ENCODE results near the gene CCL13.

The CCL13 gene

GRCh38 chr17:34399725-34400124 is 43.4 kb downstream of the CCL13 start:
- Mint-ChIP-seq H3K4me3 (no peak overlapping the region), H3K4me1 (peaks cover 22% of the 10 kb centered on the region), H3K27me3 (peaks cover 39% of the 10 kb centered on the region), H3K27ac (no peak overlapping the region), H3K9me3 (no peaks in the 10 kb centered on the region), H3K36me3 (no peaks in the 10 kb centered on the region)
- CTCF ChIA-PET: interaction anchor here (0.6 to 2.9 kb wide), 3 partner anchors 17 to 228 kb away, joined by 3 to 15 read pairs (median 3); no protein-coding TSS in a partner anchor
- DNase-seq: no peak

- DNase-seq: no peak
- H3K36me3 Mint-ChIP-seq: no peaks in the 10 kb centered on the region
- CTCF ChIA-PET: interaction anchor here (1.2 to 2.9 kb wide), 2 partner anchors 20 to 39 kb away, joined by 3 to 15 read pairs; no protein-coding TSS in a partner anchor
- H3K4me3 Mint-ChIP-seq: no peak overlapping the region
- H3K9me3 Mint-ChIP-seq: no peaks in the 10 kb centered on the region
- peaks cover 36% of the 10 kb centered on the region for H3K27me3 Mint-ChIP-seq
- H3K4me1 Mint-ChIP-seq: peaks cover 22% of the 10 kb centered on the region
- H3K27ac Mint-ChIP-seq: no peak overlapping the region
Measured at GRCh38 chr17:34400301-34400931, 44.1 kb downstream of the CCL13 start.

GRCh38 chr17:34401165-34401564 is 44.9 kb downstream of the CCL13 start:
- Mint-ChIP-seq H3K27ac (no peak overlapping the region), H3K36me3 (no peaks in the 10 kb centered on the region), H3K27me3 (peaks cover 41% of the 10 kb centered on the region), H3K4me1 (peaks cover 22% of the 10 kb centered on the region), H3K9me3 (no peaks in the 10 kb centered on the region), H3K4me3 (no peak overlapping the region)
- CTCF ChIA-PET: interaction anchor here (0.8 to 2.9 kb wide), 3 partner anchors 21 to 40 kb away, joined by 3 to 15 read pairs (median 3); no protein-coding TSS in a partner anchor
- no peak for DNase-seq

- Mint-ChIP-seq H3K36me3 (no peaks in the 10 kb centered on the region), H3K4me1 (peaks cover 22% of the 10 kb centered on the region), H3K9me3 (no peaks in the 10 kb centered on the region), H3K27me3 (peaks cover 36% of the 10 kb centered on the region), H3K4me3 (no peak overlapping the region), H3K27ac (no peak overlapping the region)
- no peak for DNase-seq
- CTCF ChIA-PET: no interaction called here
Measured at GRCh38 chr17:34403006-34403405, 46.7 kb downstream of the CCL13 start.

GRCh38 chr17:34406226-34406625 is 49.9 kb downstream of the CCL13 start:
- H3K36me3 Mint-ChIP-seq: no peaks in the 10 kb centered on the region
- CTCF ChIA-PET: interaction anchor here (1.0 kb wide), 1 partner anchor 9 kb away, joined by 5 read pairs; no protein-coding TSS in a partner anchor
- H3K27ac Mint-ChIP-seq: no peak overlapping the region
- H3K9me3 Mint-ChIP-seq: no peaks in the 10 kb centered on the region
- H3K4me1 Mint-ChIP-seq: no peaks in the 10 kb centered on the region
- no peak for DNase-seq
- H3K27me3 Mint-ChIP-seq: peaks cover 42% of the 10 kb centered on the region
- H3K4me3 Mint-ChIP-seq: no peak overlapping the region

Measured in activated naive CD4-positive, alpha-beta T cell treated with anti-CD3 and anti-CD28 coated beads, Interleukin-2, amount 10 ng/mL, durations not matched to agents 7 days and 5 days (primary cell).